ENCODE measurements around the gene TBX1. TPM values are rescaled to one million over a fixed set of nuclear protein-coding genes. Genes with fewer than 3 reads are reported as not detected.

Gene TBX1
- total and polyA plus RNA-seq, 2 of the 13 experiments (the other 11 are each of a cell fraction or from before 2014, with no cell fraction given) = not detected

- TF ChIP-seq, protein P1, sequence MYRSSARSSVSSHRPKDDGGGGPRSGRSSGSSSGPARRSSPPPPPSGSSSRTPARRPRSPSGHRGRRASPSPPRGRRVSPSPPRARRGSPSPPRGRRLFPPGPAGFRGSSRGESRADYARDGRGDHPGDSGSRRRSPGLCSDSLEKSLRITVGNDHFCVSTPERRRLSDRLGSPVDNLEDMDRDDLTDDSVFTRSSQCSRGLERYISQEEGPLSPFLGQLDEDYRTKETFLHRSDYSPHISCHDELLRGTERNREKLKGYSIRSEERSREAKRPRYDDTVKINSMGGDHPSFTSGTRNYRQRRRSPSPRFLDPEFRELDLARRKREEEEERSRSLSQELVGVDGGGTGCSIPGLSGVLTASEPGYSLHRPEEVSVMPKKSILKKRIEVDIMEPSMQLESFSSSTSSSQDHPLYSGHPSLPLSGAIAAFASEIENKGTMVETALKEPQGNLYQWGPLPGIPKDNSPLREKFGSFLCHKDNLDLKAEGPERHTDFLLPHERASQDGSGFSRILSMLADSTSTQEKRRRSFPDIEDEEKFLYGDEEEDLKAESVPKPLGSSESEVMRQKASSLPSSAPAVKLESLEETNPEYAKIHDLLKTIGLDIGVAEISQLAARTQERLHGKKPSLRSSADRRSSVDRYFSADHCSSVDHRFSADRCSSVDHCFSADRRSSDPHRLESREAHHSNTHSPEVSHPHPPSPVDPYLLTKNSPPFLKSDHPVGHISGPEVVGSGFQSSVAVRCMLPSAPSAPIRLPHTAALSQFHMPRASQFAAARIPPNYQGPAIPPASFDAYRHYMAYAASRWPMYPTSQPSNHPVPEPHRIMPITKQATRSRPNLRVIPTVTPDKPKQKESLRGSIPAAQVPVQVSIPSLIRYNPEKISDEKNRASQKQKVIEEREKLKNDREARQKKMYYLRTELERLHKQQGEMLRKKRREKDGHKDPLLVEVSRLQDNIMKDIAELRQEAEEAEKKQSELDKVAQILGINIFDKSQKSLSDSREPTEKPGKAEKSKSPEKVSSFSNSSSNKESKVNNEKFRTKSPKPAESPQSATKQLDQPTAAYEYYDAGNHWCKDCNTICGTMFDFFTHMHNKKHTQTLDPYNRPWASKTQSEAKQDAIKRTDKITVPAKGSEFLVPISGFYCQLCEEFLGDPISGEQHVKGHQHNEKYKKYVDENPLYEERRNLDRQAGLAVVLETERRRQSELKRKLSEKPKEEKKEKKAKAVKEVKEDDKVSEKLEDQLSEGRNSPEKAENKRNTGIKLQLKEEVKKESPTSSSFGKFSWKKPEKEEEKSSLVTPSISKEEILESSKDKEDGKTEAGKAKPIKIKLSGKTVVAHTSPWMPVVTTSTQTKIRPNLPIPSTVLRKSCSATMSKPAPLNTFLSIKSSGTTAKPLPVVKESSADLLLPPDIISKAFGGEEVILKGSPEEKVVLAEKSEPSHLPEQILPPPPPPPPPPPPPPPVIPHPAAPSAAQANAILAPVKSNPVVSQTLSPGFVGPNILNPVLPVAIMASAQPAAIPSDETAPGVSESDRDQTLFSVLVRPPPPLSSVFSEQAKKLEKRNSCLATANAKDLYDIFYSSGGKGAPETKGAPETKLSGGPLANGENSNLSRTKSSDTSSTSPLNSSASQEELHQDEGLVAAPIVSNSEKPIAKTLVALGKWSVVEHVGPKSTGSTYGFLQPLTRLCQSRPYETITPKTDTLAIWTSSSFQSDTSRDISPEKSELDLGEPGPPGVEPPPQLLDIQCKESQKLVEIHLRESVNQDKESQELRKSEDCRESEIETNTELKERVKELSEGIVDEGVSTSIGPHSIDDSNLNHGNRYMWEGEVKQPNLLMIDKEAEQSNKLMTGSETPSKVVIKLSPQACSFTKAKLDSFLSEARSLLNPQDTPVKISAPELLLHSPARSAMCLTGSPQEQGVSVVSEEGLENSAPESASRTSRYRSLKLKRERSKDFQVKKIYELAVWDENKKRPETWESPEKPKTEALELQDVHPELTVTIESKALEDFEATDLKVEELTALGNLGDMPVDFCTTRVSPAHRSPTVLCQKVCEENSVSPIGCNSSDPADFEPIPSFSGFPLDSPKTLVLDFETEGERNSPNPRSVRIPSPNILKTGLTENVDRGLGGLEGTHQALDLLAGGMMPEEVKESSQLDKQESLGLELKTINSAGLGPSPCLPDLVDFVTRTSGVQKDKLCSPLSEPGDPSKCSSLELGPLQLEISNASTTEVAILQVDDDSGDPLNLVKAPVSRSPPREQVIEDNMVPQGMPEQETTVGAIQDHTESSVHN (CRISPR knock-in tag; IDR thresholded peaks at IDR 0.05) = no peak
- TF ChIP-seq MEIS1 (CRISPR knock-in tag; IDR thresholded peaks at IDR 0.05; ENCODE audit: borderline replicate concordance) (peak; percentile 100), ZMAT5 (CRISPR knock-in tag; IDR thresholded peaks at IDR 0.05; ENCODE audit: borderline replicate concordance, low read depth) (no peak), MEF2D (CRISPR knock-in tag; IDR thresholded peaks at IDR 0.05) (peak; percentile 85), MYPOP (CRISPR knock-in tag; IDR thresholded peaks at IDR 0.05) (peak; percentile 86; the same call in 1 of the 2 replicates), ZNF225 (CRISPR knock-in tag; IDR thresholded peaks at IDR 0.05) (peak; percentile 45; the same call in 1 of the 2 replicates), HMG20A (CRISPR knock-in tag; IDR thresholded peaks at IDR 0.05; ENCODE audit: borderline replicate concordance) (peak; percentile 52; the same call in 1 of the 2 replicates), ZNF10 (CRISPR knock-in tag; IDR thresholded peaks at IDR 0.05; ENCODE audit: borderline replicate concordance, low read depth) (no peak), GMEB1 (CRISPR knock-in tag; IDR thresholded peaks at IDR 0.05; ENCODE audit: borderline replicate concordance) (peak; percentile 78; the same call in 1 of the 2 replicates), AHR (CRISPR knock-in tag; IDR thresholded peaks at IDR 0.05) (0 out of 2 replicates have a peak, but pooled peaks have one; percentile 56)
Observed at GRCh38 chr22:19730655-19731360, 29.8 kb upstream of the TBX1 start (continued).
